SK-N-SH (cell line): ENCODE results near the gene CPEB4. TPM values are rescaled to one million over a fixed set of nuclear protein-coding genes. Genes with fewer than 3 reads are reported as not detected.

Experiments used
- CTCF ChIA-PET: fragments of 300-600, 350-600 bp; formaldehyde crosslinking; extraction: SDS; loops from one replicate; lab custom pipeline; 2021; lab: Yijun Ruan, JAX
- POLR2A ChIA-PET: fragments of 350-600 bp; sonication (Branson Sonifier 250); formaldehyde crosslinking; extraction: SDS; loops from one replicate; lab custom pipeline; 2020; ENCODE audit warnings: antibody characterized with exemption, inconsistent platforms; lab: Yijun Ruan, JAX
- DNase-seq: peaks from one replicate; pipeline ENCODE4 v3.0.0; 2012
- H2AFZ ChIP-seq: fragments of 200-600 bp; sonication (generic); 2 replicates; pipeline ENCODE4 v1.8.1; 2016; ENCODE audit warnings: antibody characterized with exemption, mild to moderate bottlenecking, low read depth
- H3F3A ChIP-seq: fragments of 200-600 bp; sonication (generic); replicated peaks from 2 replicates; pipeline ENCODE3; 2016; ENCODE audit warnings: antibody characterized with exemption, mild to moderate bottlenecking; ENCODE audit not compliant: insufficient read depth
- H3K27ac ChIP-seq, 2 experiments: fragments of 200-500 bp in 1 of 2; fragments of 200-600 bp in 1 of 2; sonication (Bioruptor generic) in 1 of 2; sonication (generic), shearing (Covaris generic) in 1 of 2; 2 replicates each; pipeline versions ENCODE4 v1.5.1 to v1.6.1; 2014 to 2016; ENCODE audit warnings: low read depth in 2 of 2, inconsistent platforms in 1 of 2, low read length in 1 of 2, mild to moderate bottlenecking in 1 of 2, mixed read lengths in 1 of 2
- H3K27me3 ChIP-seq: fragments of 200-600 bp; sonication (generic), shearing (Covaris generic); 2 replicates; pipeline ENCODE4 v1.6.1; 2016; ENCODE audit warnings: mixed run types; ENCODE audit not compliant: insufficient read depth
- H3K36me3 ChIP-seq, 2 experiments: fragments of 200-500 bp in 1 of 2; fragments of 200-600 bp in 1 of 2; sonication (Bioruptor generic) in 1 of 2; sonication (generic) in 1 of 2; replicated peaks in 1 of 2; 2 replicates each; pipeline versions ENCODE3 to v1.5.1; 2014 to 2016; ENCODE audit warnings: low read length in 1 of 2, mild to moderate bottlenecking in 1 of 2; ENCODE audit not compliant: insufficient read depth in 2 of 2, control insufficient read depth in 1 of 2
- H3K4me1 ChIP-seq, 2 experiments: fragments of 200-500 bp in 1 of 2; fragments of 200-600 bp in 1 of 2; sonication (Bioruptor generic) in 1 of 2; sonication (generic), shearing (Covaris generic) in 1 of 2; 2 replicates each; pipeline versions ENCODE4 v1.5.1 to v1.6.1; 2014 to 2016; ENCODE audit warnings: low read depth in 1 of 2, low read length in 1 of 2, mixed run types in 1 of 2; ENCODE audit not compliant: insufficient read depth in 2 of 2, control insufficient read depth in 1 of 2
- H3K4me2 ChIP-seq: fragments of 200-600 bp; sonication (generic), shearing (Covaris generic); 2 replicates; pipeline ENCODE4 v1.6.1; 2017; ENCODE audit warnings: mixed run types
- H3K4me3 ChIP-seq, 2 experiments: fragments of 200-500 bp in 1 of 2; fragments of 200-600 bp in 1 of 2; sonication (Bioruptor generic) in 1 of 2; sonication (generic), shearing (Covaris generic) in 1 of 2; 2 replicates each; pipeline versions ENCODE4 v1.5.1 to v1.8.1; 2014 to 2016; ENCODE audit warnings: low read depth in 2 of 2, inconsistent platforms in 1 of 2, low read length in 1 of 2, mild to moderate bottlenecking in 1 of 2, mixed read lengths in 1 of 2, moderate library complexity in 1 of 2
- H3K79me2 ChIP-seq: fragments of 200-600 bp; sonication (generic); 2 replicates; pipeline ENCODE4 v1.8.1; 2017; ENCODE audit warnings: mild to moderate bottlenecking; ENCODE audit not compliant: insufficient read depth
- H3K9ac ChIP-seq: fragments of 200-600 bp; sonication (generic); 2 replicates; pipeline ENCODE4 v1.6.1; 2017; ENCODE audit warnings: mixed run types
- H3K9me2 ChIP-seq: fragments of 200-600 bp; sonication (generic); 2 replicates; pipeline ENCODE4 v1.6.1; 2017; ENCODE audit warnings: mixed run types
- H3K9me3 ChIP-seq: fragments of 200-600 bp; sonication (generic); 2 replicates; pipeline ENCODE4 v1.6.1; 2017; ENCODE audit warnings: mixed run types, mild to moderate bottlenecking, moderate library complexity
- H4K20me1 ChIP-seq: fragments of 200-600 bp; sonication (generic); 2 replicates; pipeline ENCODE4 v1.6.1; 2017; ENCODE audit warnings: mild to moderate bottlenecking, mixed run types; ENCODE audit not compliant: insufficient read depth
- CHD2 ChIP-seq: fragments of 150-350 bp; IDR thresholded peaks from 2 replicates; pipeline ENCODE4 v1.6.1; 2018; ENCODE audit warnings: low read length; ENCODE audit not compliant: partially characterized antibody
- CTCF ChIP-seq: fragments of 200-600 bp; sonication (generic); IDR thresholded peaks from 2 replicates; pipeline ENCODE4 v1.6.1; 2017; ENCODE audit warnings: antibody characterized with exemption, mild to moderate bottlenecking, moderate library complexity
- EZH2phosphoT487 ChIP-seq: fragments of 200-600 bp; sonication (generic); IDR thresholded peaks from 2 replicates; pipeline ENCODE4 v1.6.1; 2017; ENCODE audit warnings: low read depth, mixed run types, mild to moderate bottlenecking, antibody characterized with exemption, moderate library complexity, borderline replicate concordance
- FOSL2 ChIP-seq: IDR thresholded peaks from 2 replicates; pipeline ENCODE4 v1.4.0; 2012; ENCODE audit warnings: low read depth, mild to moderate bottlenecking, moderate library complexity, borderline replicate concordance
- GABPA ChIP-seq: IDR thresholded peaks from 2 replicates; pipeline ENCODE4 v1.4.0; 2012; ENCODE audit warnings: low read depth, mild to moderate bottlenecking
- GATA2 ChIP-seq: sonication (generic); formaldehyde crosslinking; IDR thresholded peaks from 2 replicates; pipeline ENCODE4 v1.5.0; 2020; ENCODE audit warnings: mild to moderate bottlenecking, missing genetic modification reagents
- IRF3 ChIP-seq: fragments of 150-350 bp; IDR thresholded peaks from 2 replicates; pipeline ENCODE4 v1.6.1; 2016; ENCODE audit warnings: mild to moderate bottlenecking, low read depth, low read length
- MAX ChIP-seq: IDR thresholded peaks from 2 replicates; pipeline ENCODE4 v1.4.0; 2012; ENCODE audit warnings: low read depth
- MEF2A ChIP-seq: IDR thresholded peaks from 2 replicates; pipeline ENCODE4 v1.4.0; 2012; ENCODE audit warnings: low read depth, borderline replicate concordance
- MXI1 ChIP-seq: IDR thresholded peaks from 2 replicates; pipeline ENCODE4 v1.6.1; 2012; ENCODE audit warnings: mild to moderate bottlenecking, low read depth, low read length, improper control_type of control experiment
- PBX3 ChIP-seq: IDR thresholded peaks from 2 replicates; pipeline ENCODE4; 2012
- POLR2AphosphoS5 ChIP-seq: IDR thresholded peaks from 2 replicates; pipeline ENCODE4 v1.6.1; 2012; ENCODE audit warnings: low read depth, low read length
- RCOR1 ChIP-seq: fragments of 150-350 bp; IDR thresholded peaks from 2 replicates; pipeline ENCODE4 v1.6.1; 2017; ENCODE audit warnings: antibody characterized with exemption, low read length
- RFX5 ChIP-seq: IDR thresholded peaks from 2 replicates; pipeline ENCODE4 v1.6.1; 2012; ENCODE audit warnings: mild to moderate bottlenecking, improper control_type of control experiment, low read length
- RXRA ChIP-seq: IDR thresholded peaks from 2 replicates; pipeline ENCODE4 v1.4.0; 2012; ENCODE audit warnings: low read depth, mild to moderate bottlenecking, borderline replicate concordance
- SIN3A ChIP-seq: IDR thresholded peaks from 2 replicates; pipeline ENCODE4 v1.6.1; 2012; ENCODE audit warnings: low read depth, mild to moderate bottlenecking, low read length, moderate library complexity, borderline replicate concordance
- SMC3 ChIP-seq: IDR thresholded peaks from 2 replicates; pipeline ENCODE4 v1.6.1; 2012; ENCODE audit warnings: low read depth, low read length, improper control_type of control experiment
- TAF1 ChIP-seq: IDR thresholded peaks from 2 replicates; pipeline ENCODE4 v1.6.1; 2012; ENCODE audit warnings: low read depth, mild to moderate bottlenecking, low read length, moderate library complexity, borderline replicate concordance
- TEAD4 ChIP-seq: IDR thresholded peaks from 2 replicates; pipeline ENCODE4 v1.4.0; 2012; ENCODE audit warnings: mild to moderate bottlenecking, borderline replicate concordance; ENCODE audit not compliant: insufficient read depth
- YY1 ChIP-seq: IDR thresholded peaks from 2 replicates; pipeline ENCODE4 v1.4.0; 2012; ENCODE audit warnings: low read depth, mild to moderate bottlenecking
- WGBS: methylation state at CpG from one replicate; pipeline ENCODE4 v1.1.6; 2017; ENCODE audit warnings: low lambda C conversion rate; 5-methylcytosine and 5-hydroxymethylcytosine counted together
- polyA plus RNA-seq, 3 experiments: library from polyadenylated mRNA; depleted of rRNA; stranded (reverse); fragments of >200 nt; gene quantifications; 2 replicates each; pipeline ENCODE4 v1.2.3, GENCODE V29; 2012

Gene CPEB4
- polyA plus RNA-seq, 1 of the 3 experiments (the other 2 are of a cell fraction), result 6.8 TPM

GRCh38 chr5:173885054-173885443, 3.1 kb upstream of the CPEB4 start:
- Histone ChIP-seq H2AFZ (no peak overlapping the region), H3K79me2 (peaks cover 19% of the 10 kb centered on the region), H3F3A (no peaks in the 10 kb centered on the region), H3K4me1 (peaks cover 0 to 11% of the 10 kb centered on the region in 2 experiments; a peak in 2 of 4 replicates), H3K4me3 (no peak overlapping the region), H3K27me3 (no peaks in the 10 kb centered on the region), H4K20me1 (no peaks in the 10 kb centered on the region), H3K27ac (no peak overlapping the region), H3K9me3 (no peaks in the 10 kb centered on the region), H3K36me3 (no peaks in the 10 kb centered on the region), H3K4me2 (no peak overlapping the region), H3K9ac (no peak overlapping the region), H3K9me2 (no peaks in the 10 kb centered on the region)
- no peak for DNase-seq
- TF ChIP-seq MXI1, result no peak
- TF ChIP-seq TAF1, result no peak
- TF ChIP-seq RXRA, result no peak
- no peak for TF ChIP-seq FOSL2
- no peak for TF ChIP-seq MAX
- TF ChIP-seq IRF3, result no peak
- CTCF ChIA-PET, result interaction anchor here (1.0 to 1.4 kb wide), 2 partner anchors 40 to 152 kb away, joined by 3 to 6 read pairs; no protein-coding TSS in a partner anchor
- POLR2A ChIA-PET, result no interaction called here
- 79% methylated on average over 1 of the region's 1 CpG for WGBS

GRCh38 chr5:173885475-173886010, 2.6 kb upstream of the CPEB4 start:
- Histone ChIP-seq H3K4me2 (no peak overlapping the region), H3K4me1 (peaks cover 0 to 14% of the 10 kb centered on the region in 2 experiments; a peak in 2 of 4 replicates), H3F3A (no peaks in the 10 kb centered on the region), H3K9me2 (no peaks in the 10 kb centered on the region), H3K27ac (no peak overlapping the region), H3K36me3 (no peaks in the 10 kb centered on the region), H2AFZ (no peak overlapping the region), H4K20me1 (no peaks in the 10 kb centered on the region), H3K4me3 (no peak overlapping the region), H3K9me3 (no peaks in the 10 kb centered on the region), H3K27me3 (no peaks in the 10 kb centered on the region), H3K79me2 (peaks cover 24% of the 10 kb centered on the region), H3K9ac (no peak overlapping the region)
- DNase-seq, result no peak
- ChIA-PET CTCF (interaction anchor here (1.0 to 1.4 kb wide), 2 partner anchors 40 to 152 kb away, joined by 3 to 6 read pairs; no protein-coding TSS in a partner anchor), POLR2A (no interaction called here)
- 80% methylated on average over 6 of the region's 6 CpGs for WGBS
- no peak for TF ChIP-seq RCOR1
- no peak for TF ChIP-seq SIN3A
- no peak for TF ChIP-seq TAF1
- TF ChIP-seq EZH2phosphoT487, result no peak
- TF ChIP-seq CHD2, result no peak
- no peak for TF ChIP-seq MAX
- TF ChIP-seq GATA2, result no peak
- TF ChIP-seq POLR2AphosphoS5, result no peak
- TF ChIP-seq MEF2A, result no peak
- TF ChIP-seq CTCF, result no peak
- no peak for TF ChIP-seq TEAD4
- no peak for TF ChIP-seq PBX3
- TF ChIP-seq SMC3, result no peak
- TF ChIP-seq FOSL2, result no peak
- no peak for TF ChIP-seq RFX5
- no peak for TF ChIP-seq IRF3
- TF ChIP-seq YY1, result no peak
- no peak for TF ChIP-seq GABPA
